NCI-H446 treated with DMSO at 0.1 percent for 48 hours (cell line): ENCODE results near the gene MRPL58.
"Not testable (repeated sequence)": the region's sequence is repeated elsewhere in the genome, so short reads cannot be mapped to it uniquely, and the experiment has no call there.

Experiments used
- DNase-seq: peaks from one replicate; lab custom pipeline; 2025; lab: John Stamatoyannopoulos, UW

The MRPL58 gene

DNA sequence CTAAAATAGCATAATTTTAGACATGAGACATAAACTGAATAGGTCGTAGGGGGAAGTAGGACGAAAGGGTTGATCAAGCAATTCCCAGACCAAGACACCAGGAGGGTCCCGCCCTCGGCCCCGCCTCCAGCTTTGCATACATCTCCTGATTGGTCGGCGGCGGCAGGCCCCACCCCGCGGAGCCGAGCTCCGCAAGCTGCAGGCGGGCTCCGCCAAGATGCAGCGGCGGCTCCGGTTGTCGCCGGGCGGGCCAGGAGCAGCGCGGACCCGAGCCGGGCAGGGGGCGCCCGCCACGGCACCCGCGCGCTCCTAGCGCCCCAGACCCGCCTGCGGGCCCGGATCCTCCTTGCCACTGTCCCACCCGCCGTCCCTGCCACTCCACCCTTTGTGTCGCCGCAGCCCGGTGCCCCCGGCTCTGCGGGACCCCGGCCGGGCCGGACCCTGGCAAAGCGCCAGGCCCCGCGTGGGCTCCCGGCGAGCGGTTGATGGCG is 25.0 kb upstream of the MRPL58 start, which contains the start of gene CDR2L:
Gene CDR2L (plus strand): TSS at position 215 of the 491 bp plus-strand sequence. CDS start 412 bp downstream, outside the sequence.
- DNase-seq = peak; percentile 79

DNA sequence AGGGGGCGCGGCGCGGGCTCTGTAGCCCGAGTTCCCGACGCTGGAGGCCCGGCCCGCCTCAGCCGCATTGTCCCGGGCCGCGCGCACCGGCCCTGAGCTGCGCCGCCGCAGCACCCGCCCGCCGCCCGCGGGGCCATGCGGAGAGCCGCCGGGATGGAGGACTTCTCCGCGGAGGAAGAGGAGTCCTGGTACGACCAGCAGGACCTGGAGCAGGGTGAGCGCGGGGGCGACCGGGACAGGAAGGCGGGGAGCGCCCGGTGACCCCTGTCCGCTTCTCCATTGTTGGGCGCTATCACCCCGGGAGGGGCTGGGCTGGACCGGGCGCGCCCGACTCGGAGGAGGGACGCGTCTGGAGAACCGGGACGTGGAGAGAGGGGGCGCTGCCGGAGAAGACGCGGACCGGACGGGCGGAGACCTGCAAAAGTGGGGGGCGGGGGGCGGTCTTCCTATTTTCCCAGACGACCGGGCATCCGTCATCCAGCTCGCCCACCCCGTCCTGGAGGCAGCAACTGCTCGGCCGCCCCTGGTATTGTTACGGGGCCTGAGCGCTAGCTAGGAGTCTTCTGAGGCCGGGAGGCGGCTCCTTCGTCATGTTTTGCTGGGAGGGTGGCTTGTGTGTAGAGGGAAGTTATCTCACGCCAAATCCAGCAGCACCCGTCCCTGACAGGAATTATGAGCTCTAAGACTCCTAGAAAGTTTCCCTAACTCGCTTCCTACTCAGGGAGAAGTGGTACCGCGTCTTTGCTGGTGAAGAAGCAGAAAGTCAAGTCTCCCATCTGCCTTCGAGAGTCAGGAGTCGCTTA is 24.4 kb upstream of the MRPL58 start:
- DNase-seq = no peak

DNA sequence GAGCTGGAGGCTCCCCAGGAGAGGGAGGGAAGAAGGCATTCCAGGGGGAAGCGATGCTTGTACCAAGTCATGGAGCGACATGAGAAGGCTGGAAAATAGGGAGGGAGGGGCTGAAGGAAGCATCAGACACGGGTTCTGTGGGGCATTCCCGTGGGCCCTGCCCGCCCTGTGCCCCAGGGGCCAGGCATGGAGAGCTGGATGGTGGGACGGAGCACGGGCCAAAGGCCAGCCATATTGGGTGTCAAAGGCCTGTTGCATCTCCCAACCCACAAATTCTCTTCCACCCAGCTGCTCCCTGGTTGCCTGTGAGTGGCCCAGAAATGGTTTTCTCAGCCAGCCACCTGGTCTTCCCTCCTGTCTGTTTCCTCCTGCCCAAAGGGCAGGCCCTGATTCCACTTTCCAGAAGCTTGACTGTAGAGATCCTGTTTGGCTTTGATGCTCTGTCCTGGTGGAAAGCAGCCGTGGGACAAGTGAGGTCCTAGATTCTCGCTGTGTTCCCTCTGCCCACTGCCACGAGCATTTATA is 21.8 kb upstream of the MRPL58 start:
- no peak for DNase-seq

DNA sequence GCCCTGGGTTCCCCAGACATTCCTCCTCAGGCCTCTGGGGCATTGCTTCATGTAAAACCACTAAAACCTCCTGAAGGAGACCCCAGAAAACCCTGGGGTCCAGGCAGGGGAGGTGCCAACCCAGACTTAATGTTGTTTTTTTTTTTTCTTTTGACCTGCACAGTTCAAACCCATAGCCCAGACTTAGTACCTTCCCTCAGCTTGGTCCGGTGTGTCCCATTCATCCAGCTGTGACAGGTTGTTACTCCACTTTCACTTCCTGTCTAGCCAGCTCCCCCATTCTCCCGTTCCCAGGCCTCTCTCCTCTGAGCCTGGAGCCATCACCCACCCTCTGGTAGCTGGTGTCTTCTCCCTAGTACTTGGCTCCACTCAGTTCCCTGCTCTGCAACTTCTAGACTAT is 20.2 kb upstream of the MRPL58 start:
- DNase-seq = no peak

DNA sequence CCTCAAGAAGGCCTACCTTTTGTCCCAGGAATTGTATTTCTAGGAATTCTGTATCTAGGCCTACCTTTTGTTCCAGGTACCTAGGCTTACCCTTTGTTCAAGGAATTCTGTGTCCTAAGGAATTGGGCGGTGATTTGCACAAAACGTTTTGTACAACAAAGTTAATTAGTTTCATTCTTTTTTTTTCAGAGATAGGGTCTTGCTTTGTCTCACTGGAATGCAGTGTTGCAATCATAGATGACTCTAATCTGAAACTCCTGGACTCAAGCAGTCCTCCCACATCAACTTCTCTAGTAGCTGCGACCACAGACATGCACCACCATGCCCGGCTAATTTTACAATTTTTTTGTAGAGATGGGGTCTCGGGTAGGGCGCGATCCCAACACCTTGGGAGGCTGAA is 18.0 kb upstream of the MRPL58 start:
- no peak for DNase-seq

DNA sequence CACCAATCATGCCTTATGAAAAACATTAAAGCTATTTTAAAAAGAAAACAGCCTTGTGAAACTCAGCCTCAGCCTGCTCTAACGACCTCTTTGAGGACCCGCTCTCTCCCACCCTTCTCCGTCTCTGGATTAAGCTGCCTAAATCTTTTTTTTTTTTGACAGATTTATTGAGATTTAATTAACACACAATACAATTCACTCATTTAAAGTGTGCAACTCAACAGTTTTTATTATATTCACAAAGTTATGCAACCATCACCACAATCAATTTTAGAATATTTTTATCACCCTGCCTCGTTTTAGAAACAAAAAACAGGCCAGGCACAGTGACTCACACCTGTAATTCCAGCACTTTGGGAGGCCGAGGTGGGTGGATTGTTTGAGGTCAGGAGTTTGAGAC is 16.6 kb upstream of the MRPL58 start:
- no peak for DNase-seq

DNA sequence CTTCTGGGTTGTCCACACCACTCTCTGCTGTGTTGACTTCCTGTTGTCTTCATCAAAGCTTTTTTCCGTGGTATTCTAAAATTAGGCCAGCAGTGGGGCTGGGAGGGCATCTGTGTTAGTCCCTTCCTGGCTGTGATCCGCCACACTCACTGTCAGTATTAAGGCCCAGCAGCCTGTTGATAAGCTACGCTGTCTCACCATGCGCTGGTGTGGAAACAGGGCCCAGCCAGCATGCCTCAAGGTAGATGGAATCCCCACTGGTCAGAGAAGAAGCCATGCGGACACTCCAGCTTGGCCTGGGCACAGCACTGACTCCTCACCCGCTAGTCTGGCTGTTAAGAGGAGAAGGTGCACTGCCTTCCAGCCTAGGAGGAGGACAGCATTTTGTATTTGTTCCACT is 13.7 kb upstream of the MRPL58 start:
- DNase-seq = no peak

DNA sequence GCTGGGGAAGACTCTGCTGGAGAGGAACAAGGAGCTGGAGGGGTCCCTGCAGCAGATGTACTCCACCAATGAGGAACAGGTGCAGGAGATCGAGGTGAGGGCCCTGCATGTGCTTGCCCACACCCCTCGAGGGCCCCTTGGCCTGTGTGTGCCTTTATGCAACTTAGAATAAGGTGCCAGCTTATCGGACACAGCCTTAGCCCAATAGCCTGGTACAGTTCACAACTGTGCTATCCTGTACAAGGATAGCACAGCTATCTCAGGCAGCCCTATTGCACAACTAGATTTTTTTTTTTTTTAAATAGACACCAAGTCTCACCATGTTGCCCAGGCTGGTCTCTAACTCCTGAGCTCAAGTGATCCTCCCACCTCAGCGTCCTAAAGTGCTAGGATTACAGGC is 12.9 kb upstream of the MRPL58 start:
- no peak for DNase-seq

DNA sequence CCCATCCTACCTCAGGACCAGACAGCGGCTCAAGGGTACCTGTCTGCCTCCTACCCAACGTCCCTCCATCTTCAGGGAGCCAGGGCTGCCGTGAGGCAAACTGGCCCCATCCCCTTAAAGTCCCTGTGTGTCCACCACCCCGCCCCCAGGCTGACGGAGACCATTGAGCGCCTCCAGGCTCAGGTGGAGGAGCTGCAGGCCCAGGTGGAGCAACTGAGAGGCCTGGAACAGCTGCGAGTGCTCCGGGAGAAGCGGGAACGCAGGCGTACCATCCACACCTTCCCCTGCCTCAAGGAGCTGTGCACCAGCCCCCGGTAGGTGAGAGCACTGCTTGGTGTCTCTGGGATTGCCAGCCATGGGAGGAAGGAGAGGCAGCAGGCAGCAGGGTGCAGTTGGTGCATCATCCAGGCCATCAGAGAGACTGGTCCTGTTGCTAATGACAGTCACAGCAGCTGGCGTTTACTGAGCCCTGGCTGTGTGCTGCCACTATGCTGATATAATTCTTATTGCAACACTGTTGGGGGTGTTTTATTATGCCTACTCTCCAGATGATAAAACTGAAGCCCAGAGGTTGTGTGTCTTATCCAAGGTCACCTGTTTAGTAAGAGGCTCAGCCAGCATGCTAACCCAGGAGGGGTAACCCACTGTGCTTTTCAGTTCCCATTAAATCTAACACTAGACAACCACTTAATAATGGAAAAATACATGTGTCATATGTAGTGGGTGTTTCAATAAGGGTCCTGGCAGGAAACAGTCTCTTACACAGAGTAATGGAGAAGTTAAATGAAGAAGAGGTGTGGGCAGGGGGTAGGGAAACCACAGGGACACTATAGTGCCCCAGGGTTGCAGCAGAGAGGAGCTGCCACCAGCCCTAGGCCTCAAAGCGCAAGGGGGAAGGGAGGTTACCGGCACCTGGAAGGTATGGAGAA is 10.3 kb upstream of the MRPL58 start:
- no peak for DNase-seq

DNA sequence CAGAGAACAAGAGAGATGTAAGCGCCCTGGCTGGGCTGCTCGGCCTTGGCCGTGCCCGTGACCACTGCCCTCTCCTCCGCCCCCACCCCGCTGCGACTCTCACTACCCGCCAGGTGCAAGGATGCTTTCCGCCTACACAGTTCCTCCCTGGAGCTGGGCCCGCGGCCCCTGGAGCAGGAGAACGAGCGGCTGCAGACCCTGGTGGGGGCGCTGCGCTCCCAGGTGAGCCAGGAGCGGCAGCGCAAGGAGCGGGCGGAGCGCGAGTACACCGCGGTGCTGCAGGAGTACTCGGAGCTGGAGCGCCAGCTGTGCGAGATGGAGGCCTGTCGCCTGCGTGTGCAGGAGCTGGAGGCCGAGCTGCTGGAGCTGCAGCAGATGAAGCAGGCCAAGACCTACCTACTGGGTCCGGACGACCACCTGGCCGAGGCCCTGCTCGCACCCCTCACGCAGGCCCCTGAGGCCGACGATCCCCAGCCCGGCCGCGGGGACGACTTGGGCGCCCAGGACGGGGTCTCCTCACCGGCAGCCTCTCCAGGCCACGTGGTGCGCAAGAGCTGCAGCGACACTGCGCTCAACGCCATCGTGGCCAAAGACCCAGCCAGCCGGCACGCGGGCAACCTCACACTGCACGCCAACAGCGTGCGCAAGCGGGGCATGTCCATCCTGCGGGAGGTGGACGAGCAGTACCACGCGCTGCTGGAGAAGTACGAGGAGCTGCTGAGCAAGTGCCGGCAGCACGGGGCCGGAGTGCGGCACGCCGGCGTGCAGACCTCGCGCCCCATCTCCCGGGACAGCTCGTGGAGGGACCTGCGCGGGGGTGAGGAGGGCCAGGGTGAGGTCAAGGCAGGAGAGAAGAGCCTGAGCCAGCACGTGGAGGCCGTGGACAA is 9.2 kb upstream of the MRPL58 start:
- no peak for DNase-seq

DNA sequence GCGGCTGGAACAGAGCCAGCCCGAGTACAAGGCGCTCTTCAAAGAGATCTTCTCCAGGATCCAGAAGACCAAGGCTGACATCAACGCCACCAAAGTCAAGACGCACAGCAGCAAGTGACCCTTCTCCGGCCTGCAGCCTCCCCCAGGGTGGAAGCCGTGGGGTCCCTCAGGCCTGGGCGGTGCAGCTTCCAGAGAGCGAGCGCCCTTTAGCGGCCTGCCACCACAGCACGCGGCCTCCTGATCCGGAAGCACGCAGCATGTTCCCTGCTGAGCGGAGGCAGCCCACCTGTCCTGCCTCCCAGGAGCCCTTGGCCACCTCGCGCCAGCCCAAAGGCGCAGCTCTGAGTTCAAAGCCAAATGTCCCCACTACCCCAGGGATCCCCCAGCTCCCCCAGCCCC is 8.5 kb upstream of the MRPL58 start:
- no peak for DNase-seq

DNA sequence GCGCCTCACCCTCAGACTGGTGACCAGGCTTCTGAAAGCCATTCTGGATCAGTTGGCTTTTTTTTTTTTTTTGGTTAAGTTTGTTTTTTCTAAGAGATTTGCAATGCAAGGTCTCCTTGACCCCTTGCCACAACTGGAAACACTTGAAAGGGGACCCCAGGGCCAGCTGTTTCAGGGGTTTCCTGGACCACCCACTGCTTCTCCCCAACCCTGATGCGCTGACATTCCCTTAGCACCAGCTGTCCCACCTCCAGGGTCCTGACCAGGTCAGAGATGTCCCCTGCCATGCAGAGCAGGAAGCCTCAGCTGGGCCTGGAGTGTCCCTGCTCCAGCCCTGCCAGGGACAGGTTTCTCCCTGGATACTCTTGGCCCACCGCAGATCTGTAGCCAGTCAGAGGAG is 8.1 kb upstream of the MRPL58 start:
- DNase-seq = no peak

DNA sequence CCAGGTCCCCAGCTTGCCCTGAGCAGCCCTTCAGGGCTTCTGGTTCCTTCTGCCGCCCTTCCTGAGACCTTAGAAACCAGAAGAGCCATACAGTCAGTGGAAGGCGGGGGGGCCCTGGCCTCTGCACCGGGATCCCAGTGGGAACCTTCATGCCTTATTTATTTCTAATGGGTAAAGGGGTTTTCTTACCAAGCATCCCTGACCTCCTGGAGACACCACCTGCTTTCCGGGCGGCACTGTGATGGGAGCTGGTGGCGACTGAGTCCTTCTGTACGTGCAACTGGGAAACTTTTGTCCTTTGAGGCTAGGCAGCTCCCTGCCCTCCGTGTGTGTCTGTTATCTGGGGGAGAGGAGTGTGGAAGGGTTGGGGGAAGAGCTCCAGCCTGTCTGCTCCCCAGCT is 7.2 kb upstream of the MRPL58 start:
- no peak for DNase-seq

DNA sequence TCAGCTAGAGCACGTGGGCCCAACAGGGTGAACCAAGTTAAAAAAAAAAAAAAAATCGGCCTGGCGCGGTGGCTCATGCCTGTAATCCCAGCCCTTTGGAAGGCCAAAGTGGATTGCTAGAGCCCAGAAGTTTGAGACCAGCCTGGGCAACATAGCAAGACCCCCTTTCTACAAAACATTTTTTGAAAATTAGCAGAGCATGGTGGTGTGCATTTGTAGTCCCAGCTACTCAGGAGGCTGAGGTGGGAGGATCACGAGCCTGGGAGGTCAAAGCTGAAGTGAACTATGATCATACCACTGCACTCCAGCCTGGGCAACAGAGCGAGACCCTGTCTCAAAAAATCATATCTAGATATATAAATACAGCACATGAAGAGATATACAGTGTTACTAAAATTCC is 6.4 kb upstream of the MRPL58 start:
- DNase-seq = not testable (repeated sequence)

DNA sequence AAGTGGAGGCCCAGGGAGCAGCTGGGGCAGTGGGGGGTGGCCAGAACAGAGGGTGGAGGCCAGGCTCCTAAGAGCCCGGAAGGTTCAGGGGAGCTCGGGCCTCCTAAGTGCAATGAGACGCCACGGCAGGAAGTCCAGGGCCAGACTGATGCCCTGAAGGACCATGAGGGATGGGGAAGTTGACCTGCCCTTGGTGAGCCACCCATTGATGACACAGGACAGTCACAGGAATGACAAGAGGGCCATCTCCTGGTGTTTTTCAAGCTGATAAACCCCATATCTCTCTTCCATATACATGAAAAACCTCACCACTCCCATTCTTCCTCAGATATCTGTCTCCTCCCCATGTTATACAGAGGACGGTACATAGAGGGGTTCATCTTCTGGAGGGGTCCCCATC is 5.8 kb upstream of the MRPL58 start:
- no peak for DNase-seq

DNA sequence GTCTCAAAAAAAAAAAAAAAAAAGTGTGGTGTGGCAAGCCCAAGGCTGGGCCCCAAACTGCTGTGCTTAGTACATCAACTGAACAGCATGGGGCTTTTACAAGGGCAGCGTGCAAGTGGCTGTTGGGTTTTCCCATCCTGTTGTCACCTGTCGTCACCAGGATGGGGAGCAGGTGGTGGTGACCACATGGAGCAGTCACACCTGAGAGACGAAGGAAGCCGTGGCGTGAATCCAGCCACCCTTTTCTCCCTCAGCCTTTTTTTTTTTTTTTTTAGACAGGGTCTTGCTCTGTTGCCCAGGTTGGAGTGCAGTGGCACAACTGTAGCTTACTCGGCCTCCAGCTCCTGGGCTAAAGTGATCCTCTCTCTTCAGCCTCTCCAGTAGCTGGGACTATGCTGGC is 4.1 kb upstream of the MRPL58 start:
- no peak for DNase-seq

DNA sequence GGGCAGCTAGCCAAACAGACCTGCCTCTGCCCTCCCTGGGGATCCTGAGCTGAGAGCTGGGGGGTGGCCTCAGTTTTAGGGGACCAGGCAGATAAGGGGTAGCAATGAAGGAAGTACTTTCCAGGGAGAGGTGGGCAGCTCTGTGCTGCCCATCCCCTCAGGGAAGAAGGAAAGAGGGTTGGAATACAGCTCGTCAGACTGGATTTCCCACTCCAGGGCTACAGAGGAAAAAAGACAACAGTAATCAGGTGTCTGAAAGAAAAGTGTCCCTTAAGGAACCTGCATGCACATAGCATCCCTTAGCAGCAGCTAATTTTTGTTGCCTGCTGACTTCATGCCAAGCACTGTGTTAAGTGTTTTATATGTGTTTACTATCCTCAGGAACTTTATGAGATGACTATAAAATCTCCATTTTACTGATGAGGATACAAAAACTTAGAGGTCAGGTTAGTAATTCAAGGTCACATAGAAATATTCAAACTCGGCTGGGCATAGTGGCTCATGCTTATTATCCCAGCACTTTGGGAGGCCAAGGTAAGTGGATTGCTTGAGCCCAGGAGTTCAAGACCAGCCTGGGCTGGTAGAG is 3.2 kb upstream of the MRPL58 start:
- no peak for DNase-seq

DNA sequence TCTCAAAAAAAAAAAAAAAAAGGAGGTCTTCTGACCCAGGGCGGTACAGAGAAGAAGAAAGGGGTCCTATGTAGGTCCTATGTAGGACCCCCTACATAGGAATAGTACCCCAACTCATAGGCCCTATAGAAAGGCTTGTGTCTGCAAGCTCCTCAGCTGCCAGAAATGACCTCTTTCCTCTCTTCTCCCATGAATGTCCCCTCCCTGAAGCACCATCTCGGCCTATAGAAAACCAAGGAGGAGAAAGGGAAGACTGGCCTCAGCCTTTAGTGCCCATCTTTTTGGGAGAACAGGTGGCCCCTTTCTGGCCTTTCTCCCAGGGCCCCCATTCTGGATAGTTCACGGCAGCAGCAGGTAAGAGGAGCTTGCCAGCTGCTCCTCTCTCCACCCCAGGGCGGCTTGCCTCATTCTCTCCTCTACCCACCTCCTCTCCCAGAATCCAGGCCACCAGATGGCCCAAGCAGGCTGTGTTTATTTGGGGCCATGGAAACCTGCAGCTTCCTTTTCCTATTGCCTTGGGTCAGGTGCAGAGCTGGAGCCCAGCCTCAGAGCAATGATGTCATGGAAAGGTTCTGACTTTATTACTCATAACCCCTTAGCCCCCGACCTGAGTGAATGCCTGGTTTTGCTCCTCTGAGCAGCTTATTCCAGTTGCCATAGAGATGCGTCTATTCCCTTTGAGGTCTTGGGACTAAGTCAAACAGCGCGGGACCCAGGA is 1.6 kb upstream of the MRPL58 start:
- DNase-seq = peak; percentile 76

DNA sequence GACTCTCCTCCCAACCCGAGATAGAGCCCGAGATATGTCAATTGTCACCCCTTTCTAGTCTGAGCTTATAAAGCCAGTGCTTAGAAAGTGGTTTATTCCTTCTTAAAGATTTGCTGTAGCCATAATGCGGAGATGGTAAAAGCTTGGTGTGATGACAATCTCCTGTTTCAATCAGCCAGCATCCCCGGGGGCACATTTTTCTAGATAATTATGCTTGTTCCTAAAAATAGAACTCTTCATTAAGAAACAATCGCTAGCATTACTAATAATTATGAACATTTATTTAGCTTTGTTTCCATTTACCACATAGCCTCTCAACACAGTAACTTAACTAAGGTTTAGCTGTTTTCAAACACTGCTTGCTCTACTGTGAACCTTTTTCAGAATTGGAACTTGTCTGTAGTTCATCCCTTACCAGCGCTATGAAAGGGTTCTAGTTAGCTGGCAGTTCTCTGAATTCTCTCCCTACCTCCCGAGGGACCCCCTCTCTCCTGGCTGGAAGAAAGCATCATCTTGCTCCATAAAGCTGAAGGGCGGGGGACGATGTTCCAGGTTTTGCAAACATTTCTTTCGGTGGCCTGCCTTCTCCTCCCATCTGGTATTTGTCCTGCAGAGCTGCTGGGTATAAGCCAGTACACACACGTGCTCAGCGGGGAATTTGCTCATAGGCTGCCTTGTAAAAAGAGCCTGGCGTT is 922 bp upstream of the MRPL58 start:
- peak; percentile 74 for DNase-seq

DNA sequence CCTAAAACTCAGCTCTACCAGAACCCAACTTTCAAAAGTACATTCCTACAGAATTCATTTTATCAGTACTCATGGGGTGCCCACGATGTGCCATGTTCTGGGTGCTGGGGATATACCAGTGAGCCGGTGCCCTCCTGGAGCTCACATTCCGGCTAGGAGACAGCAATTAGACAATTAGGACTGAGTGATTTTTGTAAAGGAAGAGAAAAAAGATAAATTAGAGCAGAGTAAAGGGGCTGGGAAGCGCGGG is 449 bp upstream of the MRPL58 start:
- DNase-seq = no peak
